H1 (cell line): ENCODE results near the gene MAOA. TPM values are rescaled to one million over a fixed set of nuclear protein-coding genes. Genes with fewer than 3 reads are reported as not detected.

Experiments used
- CTCF ChIA-PET: fragments of 300-600 bp; sonication (Branson Sonifier 250); formaldehyde crosslinking; loops from one replicate; lab custom pipeline; 2021; ENCODE audit not compliant: partially characterized antibody; lab: Charles Lee
- POLR2A ChIA-PET: fragments of 300-600 bp; sonication (Branson Sonifier 250); formaldehyde crosslinking; loops from one replicate; lab custom pipeline; 2021; ENCODE audit warnings: inconsistent platforms; ENCODE audit not compliant: partially characterized antibody; lab: Charles Lee
- DNase-seq, 2 experiments: peaks; one replicate each; pipeline versions ENCODE4 v3.0.0 to v3.0.0-alpha.2; 2010 to 2022; ENCODE audit warnings: low spot score in 2 of 2, low read depth in 1 of 2, mixed read lengths in 1 of 2
- FAIRE-seq: peaks from 2 replicates; lab custom pipeline; 2011; peaks lifted over from hg19 to GRCh38; lab: Jason Lieb, UNC
- H2AFZ ChIP-seq: 2 replicates; pipeline ENCODE4 v1.8.1; 2012; ENCODE audit warnings: low read length, inconsistent platforms
- H2AK5ac ChIP-seq: 2 replicates; pipeline ENCODE4 v1.6.1; 2013; ENCODE audit warnings: low read depth, low read length
- H2BK120ac ChIP-seq: replicated peaks from 2 replicates; pipeline ENCODE3; 2013; ENCODE audit warnings: low read depth, low read length, inconsistent platforms
- H2BK12ac ChIP-seq: 2 replicates; pipeline ENCODE4 v1.6.1; 2013; ENCODE audit warnings: low read depth, low read length
- H2BK15ac ChIP-seq: 2 replicates; pipeline ENCODE4 v1.6.1; 2013; ENCODE audit warnings: low read length
- H2BK20ac ChIP-seq: 2 replicates; pipeline ENCODE4 v1.6.1; 2013; ENCODE audit warnings: low read length
- H2BK5ac ChIP-seq: 2 replicates; pipeline ENCODE4 v1.6.1; 2013; ENCODE audit warnings: low read depth, low read length
- H3K14ac ChIP-seq: 2 replicates; pipeline ENCODE4 v1.6.1; 2013; ENCODE audit warnings: inconsistent platforms; ENCODE audit not compliant: insufficient read length
- H3K18ac ChIP-seq: 2 replicates; pipeline ENCODE4 v1.6.1; 2013; ENCODE audit warnings: low read length; ENCODE audit errors: extremely low read depth
- H3K23ac ChIP-seq: 2 replicates; pipeline ENCODE4 v1.6.1; 2013; ENCODE audit warnings: inconsistent platforms; ENCODE audit not compliant: insufficient read length
- H3K23me2 ChIP-seq: 2 replicates; pipeline ENCODE4 v1.6.1; 2013; ENCODE audit warnings: low read depth, low read length
- H3K27ac ChIP-seq: 2 replicates; pipeline ENCODE4 v1.6.1; 2011; ENCODE audit warnings: low read depth, low read length, inconsistent platforms
- H3K27me3 ChIP-seq, 4 experiments: replicated peaks in 1 of 4; 1 replicate in 1 of 4; 2 replicates in 3 of 4; pipeline versions ENCODE4 v1.6.1 to v1.8.1; 2011 to 2013; ENCODE audit warnings: low read length in 3 of 4, mild to moderate bottlenecking in 3 of 4, inconsistent platforms in 2 of 4, mixed read lengths in 2 of 4, moderate library complexity in 1 of 4; ENCODE audit not compliant: control insufficient read depth in 3 of 4, insufficient read depth in 3 of 4; ENCODE audit errors: extremely low read depth in 1 of 4
- H3K36me3 ChIP-seq, 4 experiments: 2 replicates each; pipeline versions ENCODE4 v1.6.1 to v1.8.1; 2011 to 2013; ENCODE audit warnings: mild to moderate bottlenecking in 4 of 4, low read length in 3 of 4, moderate library complexity in 2 of 4, control low read depth in 1 of 4, inconsistent platforms in 1 of 4; ENCODE audit not compliant: insufficient read depth in 4 of 4, control insufficient read depth in 2 of 4
- H3K4ac ChIP-seq: replicated peaks from 2 replicates; pipeline ENCODE3; 2013; ENCODE audit warnings: low read length, low read depth, mixed read lengths, inconsistent platforms; ENCODE audit not compliant: insufficient read length
- H3K4me1 ChIP-seq, 4 experiments: replicated peaks in 1 of 4; 1 replicate in 1 of 4; 2 replicates in 3 of 4; pipeline versions ENCODE4 v1.6.1 to v1.8.1; 2011 to 2013; ENCODE audit warnings: low read length in 3 of 4, inconsistent platforms in 2 of 4, mixed read lengths in 1 of 4; ENCODE audit not compliant: insufficient read depth in 4 of 4, control insufficient read depth in 3 of 4
- H3K4me2 ChIP-seq, 2 experiments: 2 replicates each; pipeline versions ENCODE4 v1.6.1 to v1.8.1; 2011 to 2013; ENCODE audit warnings: low read depth in 2 of 2, low read length in 2 of 2, control low read depth in 1 of 2, inconsistent platforms in 1 of 2, mild to moderate bottlenecking in 1 of 2; ENCODE audit not compliant: insufficient read depth in 1 of 2
- H3K4me3 ChIP-seq, 4 experiments: fragments of 200-600, 300-600 bp in 1 of 4; sonication (generic), shearing (Covaris generic), sonication (Bioruptor Twin) in 1 of 4; 2 replicates each; pipeline versions ENCODE4 v1.5.1 to v1.8.1; 2011 to 2016; ENCODE audit warnings: low read length in 4 of 4, low read depth in 3 of 4, control low read depth in 2 of 4, inconsistent platforms in 2 of 4, mild to moderate bottlenecking in 2 of 4, mixed read lengths in 1 of 4, moderate library complexity in 1 of 4; ENCODE audit not compliant: insufficient read depth in 2 of 4; ENCODE audit errors: extremely low read depth in 1 of 4
- H3K56ac ChIP-seq: replicated peaks from 2 replicates; pipeline ENCODE3; 2013; ENCODE audit warnings: low read depth, mild to moderate bottlenecking, mixed read lengths, low read length, inconsistent platforms; ENCODE audit not compliant: insufficient read length
- H3K79me1 ChIP-seq: 2 replicates; pipeline ENCODE4 v1.6.1; 2013; ENCODE audit warnings: low read depth, low read length, control low read depth
- H3K79me2 ChIP-seq, 2 experiments: 2 replicates each; pipeline versions ENCODE4 v1.6.1 to v1.8.1; 2012 to 2013; ENCODE audit warnings: low read length in 2 of 2, mild to moderate bottlenecking in 2 of 2, inconsistent platforms in 1 of 2; ENCODE audit not compliant: insufficient read depth in 2 of 2, control insufficient read depth in 1 of 2
- H3K9ac ChIP-seq, 4 experiments: replicated peaks in 1 of 4; 1 replicate in 1 of 4; 2 replicates in 3 of 4; pipeline versions ENCODE4 v1.6.1 to v1.8.1; 2011 to 2013; ENCODE audit warnings: low read depth in 3 of 4, low read length in 3 of 4, control low read depth in 2 of 4, mild to moderate bottlenecking in 2 of 4, moderate library complexity in 2 of 4, inconsistent platforms in 1 of 4; ENCODE audit errors: extremely low read depth in 1 of 4
- H3K9me3 ChIP-seq, 2 experiments: 2 replicates each; pipeline versions ENCODE4 v1.6.1 to v1.8.1; 2012 to 2013; ENCODE audit warnings: mild to moderate bottlenecking in 2 of 2, moderate library complexity in 2 of 2, control low read depth in 1 of 2, inconsistent platforms in 1 of 2, low read depth in 1 of 2, low read length in 1 of 2, mixed read lengths in 1 of 2; ENCODE audit not compliant: insufficient read depth in 2 of 2
- H4K20me1 ChIP-seq, 2 experiments: replicated peaks in 1 of 2; 2 replicates each; pipeline versions ENCODE3 to v1.8.1; 2011 to 2013; ENCODE audit warnings: inconsistent platforms in 2 of 2, low read length in 2 of 2, mild to moderate bottlenecking in 1 of 2; ENCODE audit not compliant: insufficient read depth in 2 of 2, control insufficient read depth in 1 of 2
- H4K5ac ChIP-seq: 2 replicates; pipeline ENCODE4 v1.6.1; 2013; ENCODE audit warnings: low read length, low read depth, mixed read lengths, inconsistent platforms; ENCODE audit not compliant: insufficient read length
- H4K8ac ChIP-seq: 2 replicates; pipeline ENCODE4 v1.8.0; 2013; ENCODE audit warnings: mild to moderate bottlenecking, moderate library complexity, low read length, inconsistent platforms; ENCODE audit not compliant: insufficient read depth; ENCODE audit errors: extremely low read depth
- H4K91ac ChIP-seq: replicated peaks from 2 replicates; pipeline ENCODE3; 2013; ENCODE audit warnings: low read length, mixed read lengths, inconsistent platforms; ENCODE audit not compliant: insufficient read length
- ASH2L ChIP-seq: fragments of 200-600, 300-600 bp; sonication (generic); IDR thresholded peaks from one replicate; pipeline ENCODE4 v1.7.1; 2017; ENCODE audit warnings: low read length
- CREB1 ChIP-seq: IDR thresholded peaks from 2 replicates; pipeline ENCODE4 v1.6.1; 2012; ENCODE audit warnings: inconsistent platforms
- EGR1 ChIP-seq: IDR thresholded peaks from 2 replicates; pipeline ENCODE4 v1.6.1; 2011; ENCODE audit warnings: low read depth, low read length, borderline replicate concordance
- GABPA ChIP-seq: IDR thresholded peaks from 2 replicates; pipeline ENCODE4 v1.6.1; 2011; ENCODE audit warnings: mild to moderate bottlenecking, low read length, moderate library complexity, borderline replicate concordance; ENCODE audit not compliant: insufficient read depth
- GTF2F1 ChIP-seq: IDR thresholded peaks from 2 replicates; pipeline ENCODE4 v1.6.1; 2012; ENCODE audit warnings: low read depth, low read length, improper control_type of control experiment, borderline replicate concordance
- JUND ChIP-seq: IDR thresholded peaks from 2 replicates; pipeline ENCODE4 v1.6.1; 2011; ENCODE audit warnings: mild to moderate bottlenecking, improper control_type of control experiment, low read length
- KDM4A ChIP-seq: IDR thresholded peaks from one replicate; pipeline ENCODE4 v1.7.1; 2012; ENCODE audit warnings: low read depth, mild to moderate bottlenecking, moderate library complexity, low read length, inconsistent platforms; ENCODE audit not compliant: severe bottlenecking
- MAFK ChIP-seq: IDR thresholded peaks from 2 replicates; pipeline ENCODE4 v1.6.1; 2012; ENCODE audit warnings: low read depth, mild to moderate bottlenecking, improper control_type of control experiment, low read length
- POLR2AphosphoS5 ChIP-seq: IDR thresholded peaks from 2 replicates; pipeline ENCODE4 v1.6.1; 2011; ENCODE audit warnings: low read depth, low read length
- SAP30 ChIP-seq: fragments of 300-600 bp; sonication (generic); IDR thresholded peaks from 2 replicates; pipeline ENCODE4 v1.7.1; 2012; ENCODE audit warnings: low read length, moderate library complexity, mild to moderate bottlenecking, inconsistent platforms; ENCODE audit not compliant: insufficient read depth, insufficient replicate concordance
- SUZ12 ChIP-seq: fragments of 200-600 bp; sonication (generic); IDR thresholded peaks from 2 replicates; pipeline ENCODE4 v1.6.1; 2012; ENCODE audit warnings: mild to moderate bottlenecking, inconsistent platforms, low read length, moderate library complexity, mixed read lengths
- TAF1 ChIP-seq: IDR thresholded peaks from 2 replicates; pipeline ENCODE4 v1.6.1; 2011; ENCODE audit warnings: mild to moderate bottlenecking, low read depth, low read length
- WGBS, 2 experiments: shearing (Covaris generic) in 1 of 2; methylation state at CpG; one replicate each; pipeline versions ENCODE4 v1.1.6 to v1.1.7; 2013 to 2015; ENCODE audit warnings: low lambda C conversion rate in 2 of 2, mixed read lengths in 2 of 2, inconsistent platforms in 1 of 2, low coverage in 1 of 2, missing lambda C conversion rate in 1 of 2; ENCODE audit not compliant: insufficient replicate concordance in 2 of 2, insufficient coverage in 1 of 2, insufficient read length in 1 of 2; ENCODE audit errors: extremely low coverage in 1 of 2, missing lambda C conversion rate in 1 of 2; 5-methylcytosine and 5-hydroxymethylcytosine counted together
- polyA plus RNA-seq, 7 experiments: library from polyadenylated mRNA; depleted of rRNA in 3 of 7; stranded (reverse) in 5 of 7; unstranded in 2 of 7; fragments of >200 nt in 5 of 7; fragments of 200-250 nt in 2 of 7; gene quantifications; 1 replicate in 5 of 7; 2 replicates in 1 of 7; 4 replicates in 1 of 7; pipeline versions ENCODE4 v1.2.1 to v1.2.3, GENCODE V29; 2011 to 2013; ENCODE audit warnings: missing spikeins in 2 of 7, mixed read lengths in 2 of 7
- total RNA-seq: library from RNA; stranded (reverse); fragmentation: NEBNext Ultra II Directional; extraction: Animal tissue kit (Norgen Biotek cat#: 25700); gene quantifications from 2 replicates; pipeline ENCODE4 v1.2.1, GENCODE V29; 2021

Gene MAOA
- total and polyA plus RNA-seq, 2 of the 8 experiments (the other 6 are each of a cell fraction or from before 2014, with no cell fraction given), result 2.6 to 8.2 TPM

- Histone ChIP-seq H2AFZ (no peak overlapping the region), H3K4me3 (no peak overlapping the region), H2BK120ac (no peak overlapping the region), H2BK5ac (no peak overlapping the region), H2BK12ac (0 out of 2 replicates have a peak overlapping the region, but pooled peaks have one; percentile 39), H3K56ac (no peak overlapping the region), H3K23me2 (no peaks in the 10 kb centered on the region), H3K18ac (no peak overlapping the region), H3K79me1 (no peaks in the 10 kb centered on the region), H3K9me3 (no peaks in the 10 kb centered on the region), H3K4ac (no peak overlapping the region), H3K27me3 (no peaks in the 10 kb centered on the region), H3K23ac (no peak overlapping the region), H2AK5ac (no peak overlapping the region), H4K5ac (no peak overlapping the region), H3K27ac (no peak overlapping the region), H4K8ac (no peak overlapping the region), H3K14ac (no peak overlapping the region), H3K36me3 (no peaks in the 10 kb centered on the region), H4K20me1 (no peaks in the 10 kb centered on the region), H4K91ac (no peak overlapping the region), H3K4me2 (no peak overlapping the region), H2BK20ac (no peak overlapping the region), H3K79me2 (no peaks in the 10 kb centered on the region), H3K9ac (no peak overlapping the region), H2BK15ac (no peak overlapping the region), H3K4me1 (no peaks in the 10 kb centered on the region; a peak in 1 of 7 replicates)
- TF ChIP-seq GTF2F1 (no peak), EGR1 (no peak), SAP30 (no peak), JUND (no peak), GABPA (no peak), SUZ12 (no peak), MAFK (no peak), CREB1 (no peak), TAF1 (no peak), ASH2L (no peak), KDM4A (no peak), POLR2AphosphoS5 (no peak)
- no peak for DNase-seq
- FAIRE-seq, result no peak
- CTCF ChIA-PET, result no interaction called here
- 95% methylated on average over 2 of the region's 2 CpGs; no CpG with 5 or more reads in 1 of the 2 experiments for WGBS, 2 experiments
- POLR2A ChIA-PET, result no interaction called here
Measured at GRCh38 chrX:43685221-43685620, 29.1 kb downstream of the MAOA start.
